ENCODE results near the gene GOLGA8S. TPM values are rescaled to one million over a fixed set of nuclear protein-coding genes. Genes with fewer than 3 reads are reported as not detected.
"Not testable (repeated sequence)": the region's sequence is repeated elsewhere in the genome, so short reads cannot be mapped to it uniquely, and the experiment has no call there.

The GOLGA8S gene
- polyA plus RNA-seq, 3 donors, result 0.79 to 2.1 (median 0.86) TPM

- DNase-seq (ENCODE audit: extremely low read depth in 1 of 11, low read depth in 9 of 11, low spot score in 4 of 11), result no peak
Measured at GRCh38 chr15:23387621-23388190, 33.2 kb downstream of the GOLGA8S start.

- no peak for DNase-seq (ENCODE audit: extremely low read depth in 1 of 11, low read depth in 9 of 11, low spot score in 4 of 11)
Measured at GRCh38 chr15:23395030-23395692, 40.6 kb downstream of the GOLGA8S start.

GRCh38 chr15:23395832-23396231 lies 41.3 kb downstream of the GOLGA8S start:
- no peak for DNase-seq (ENCODE audit: extremely low read depth in 1 of 11, low read depth in 9 of 11, low spot score in 4 of 11)

- no peak for DNase-seq (ENCODE audit: extremely low read depth in 1 of 11, low read depth in 9 of 11, low spot score in 4 of 11)
Measured at GRCh38 chr15:23397779-23398178, 43.2 kb downstream of the GOLGA8S start.

GRCh38 chr15:23398357-23398756 lies 43.8 kb downstream of the GOLGA8S start:
- DNase-seq (ENCODE audit: extremely low read depth in 1 of 11, low read depth in 9 of 11, low spot score in 4 of 11), result not testable (repeated sequence)

GRCh38 chr15:23399207-23399606 lies 44.7 kb downstream of the GOLGA8S start:
- not testable (repeated sequence) for DNase-seq (ENCODE audit: extremely low read depth in 1 of 11, low read depth in 9 of 11, low spot score in 4 of 11)

- DNase-seq (ENCODE audit: extremely low read depth in 1 of 11, low read depth in 9 of 11, low spot score in 4 of 11), result no peak
Measured at GRCh38 chr15:23401627-23402026, 47.1 kb downstream of the GOLGA8S start.

GRCh38 chr15:23402140-23402539 lies 47.6 kb downstream of the GOLGA8S start:
- DNase-seq (ENCODE audit: extremely low read depth in 1 of 11, low read depth in 9 of 11, low spot score in 4 of 11), result no peak

- no peak for DNase-seq (ENCODE audit: extremely low read depth in 1 of 11, low read depth in 9 of 11, low spot score in 4 of 11)
Measured at GRCh38 chr15:23402544-23402943, 48.0 kb downstream of the GOLGA8S start.

- DNase-seq (ENCODE audit: extremely low read depth in 1 of 11, low read depth in 9 of 11, low spot score in 4 of 11), result no peak
Measured at GRCh38 chr15:23403550-23403949, 49.0 kb downstream of the GOLGA8S start.

- DNase-seq (ENCODE audit: extremely low read depth in 1 of 11, low read depth in 9 of 11, low spot score in 4 of 11), result no peak
Measured at GRCh38 chr15:23411841-23412240, 57.3 kb downstream of the GOLGA8S start.

GRCh38 chr15:23412881-23413600 lies 58.5 kb downstream of the GOLGA8S start:
- not testable (repeated sequence) for DNase-seq (ENCODE audit: extremely low read depth in 1 of 11, low read depth in 9 of 11, low spot score in 4 of 11)

Other genes starting within 250 kb of the GOLGA8S start
- gene GOLGA6L1, start 217.9 kb upstream of the GOLGA8S start, polyA plus RNA-seq (ENCODE audit: insufficient read length in 3 of 3), result not detected
- not detected for gene GOLGA6L26, start 20.6 kb upstream of the GOLGA8S start, polyA plus RNA-seq (ENCODE audit: insufficient read length in 3 of 3)
- not detected for gene GOLGA6L2, start 92.5 kb downstream of the GOLGA8S start, polyA plus RNA-seq (ENCODE audit: insufficient read length in 3 of 3)
- 1 to 10 TPM in 2 of 3 donors, under 1 TPM in 1; 0.24 to 1.6 (median 1.3) TPM for gene MKRN3, start 210.9 kb downstream of the GOLGA8S start, polyA plus RNA-seq (ENCODE audit: insufficient read length in 3 of 3)